ENCODE data around the gene TESMIN. TPM values are rescaled to one million over a fixed set of nuclear protein-coding genes. Genes with fewer than 3 reads are reported as not detected.

The TESMIN gene
- total RNA-seq, 1 experiment from 2014 or later, result 24.8 TPM

DNA sequence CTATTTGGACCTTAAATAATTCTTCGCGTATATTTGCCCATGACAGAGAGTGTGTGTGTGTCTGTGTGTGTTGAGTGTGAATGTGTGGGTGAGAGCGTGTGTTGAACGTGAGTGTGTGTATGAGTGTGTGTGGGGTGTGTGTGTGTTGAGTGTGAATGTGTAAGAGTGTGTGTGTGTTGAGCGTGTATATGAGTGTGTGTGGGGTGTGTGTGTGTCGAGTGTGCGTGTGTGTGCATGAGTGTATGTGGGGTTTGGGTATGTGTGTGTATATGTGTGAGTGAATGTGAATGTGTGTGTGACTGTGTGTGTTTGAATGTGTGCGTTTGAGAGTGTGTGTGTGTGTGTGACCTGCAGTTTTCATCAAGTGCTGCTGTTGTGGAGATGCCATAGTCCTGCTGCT lies 40.2 kb downstream of the TESMIN start:
- Histone ChIP-seq H3K4me2 (ENCODE audit: low read length) (no peak overlapping the region), H3K9me2 (ENCODE audit: insufficient read depth) (no peaks in the 10 kb centered on the region), H2AFZ (ENCODE audit: low read depth, low read length, poor library complexity, severe bottlenecking) (no peak overlapping the region), H3K9me3 (ENCODE audit: control insufficient read depth in 1 of 2, insufficient read depth in 1 of 2, low read depth in 1 of 2, low read length in 2 of 2) (no peaks in the 10 kb centered on the region), H3K4me1 (ENCODE audit: control insufficient read depth in 1 of 2, insufficient read depth in 2 of 2, low read length in 2 of 2) (no peaks in the 10 kb centered on the region), H3K9ac (ENCODE audit: low read length) (no peak overlapping the region), H3K36me3 (ENCODE audit: control insufficient read depth in 1 of 2, insufficient read depth in 2 of 2, low read length in 2 of 2) (no peaks in the 10 kb centered on the region), H3K79me2 (ENCODE audit: insufficient read depth, low read length) (no peaks in the 10 kb centered on the region), H3K4me3 (replicated peaks in 1 of 2; ENCODE audit: low read depth in 1 of 2, low read length in 2 of 2) (no peak overlapping the region), H3K27ac (ENCODE audit: low read depth, low read length) (no peak overlapping the region), H3K27me3 (ENCODE audit: insufficient read depth, low read length) (no peaks in the 10 kb centered on the region), H4K20me1 (ENCODE audit: insufficient read depth) (no peaks in the 10 kb centered on the region)
- RAD21 ChIA-PET (ENCODE audit: low non-redundant PET in 1 of 2, low total read pairs in 2 of 2, uncharacterized antibody in 2 of 2, unreplicated experiment in 2 of 2), result no interaction called here
- ATAC-seq (no peak), DNase-seq (ENCODE audit: low read depth, low spot score) (no peak)
- intact Hi-C loops (cut with micrococcal nuclease), result no loop called here
- TF ChIP-seq CBX3 (IDR thresholded peaks at IDR 0.05; ENCODE audit: low read depth), result no peak
- TF ChIP-seq TCF7L2 (IDR thresholded peaks at IDR 0.05; ENCODE audit: borderline replicate concordance, extremely low read depth, insufficient read depth, insufficient read length), result no peak
- no peak for TF ChIP-seq SIN3A (IDR thresholded peaks at IDR 0.05; ENCODE audit: low read depth)
- no peak for TF ChIP-seq ZFX (IDR thresholded peaks at IDR 0.05)
- no peak for TF ChIP-seq POLR2AphosphoS5 (IDR thresholded peaks at IDR 0.05; ENCODE audit: low read depth, low read length)
- TF ChIP-seq, protein P1, sequence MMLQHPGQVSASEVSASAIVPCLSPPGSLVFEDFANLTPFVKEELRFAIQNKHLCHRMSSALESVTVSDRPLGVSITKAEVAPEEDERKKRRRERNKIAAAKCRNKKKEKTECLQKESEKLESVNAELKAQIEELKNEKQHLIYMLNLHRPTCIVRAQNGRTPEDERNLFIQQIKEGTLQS (IDR thresholded peaks at IDR 0.05), result no peak
- TF ChIP-seq EZH2phosphoT487 (IDR thresholded peaks at IDR 0.05; ENCODE audit: borderline replicate concordance), result no peak
- no peak for TF ChIP-seq JUND (IDR thresholded peaks at IDR 0.05)
- TF ChIP-seq SRF (IDR thresholded peaks at IDR 0.05; ENCODE audit: low read depth), result no peak
- TF ChIP-seq FOSL1 (IDR thresholded peaks at IDR 0.05; ENCODE audit: low read depth), result no peak
- no peak for TF ChIP-seq POLR2A (IDR thresholded peaks at IDR 0.05; ENCODE audit: borderline replicate concordance, extremely low read depth, insufficient read depth, insufficient read length)
- TF ChIP-seq, protein P2, sequence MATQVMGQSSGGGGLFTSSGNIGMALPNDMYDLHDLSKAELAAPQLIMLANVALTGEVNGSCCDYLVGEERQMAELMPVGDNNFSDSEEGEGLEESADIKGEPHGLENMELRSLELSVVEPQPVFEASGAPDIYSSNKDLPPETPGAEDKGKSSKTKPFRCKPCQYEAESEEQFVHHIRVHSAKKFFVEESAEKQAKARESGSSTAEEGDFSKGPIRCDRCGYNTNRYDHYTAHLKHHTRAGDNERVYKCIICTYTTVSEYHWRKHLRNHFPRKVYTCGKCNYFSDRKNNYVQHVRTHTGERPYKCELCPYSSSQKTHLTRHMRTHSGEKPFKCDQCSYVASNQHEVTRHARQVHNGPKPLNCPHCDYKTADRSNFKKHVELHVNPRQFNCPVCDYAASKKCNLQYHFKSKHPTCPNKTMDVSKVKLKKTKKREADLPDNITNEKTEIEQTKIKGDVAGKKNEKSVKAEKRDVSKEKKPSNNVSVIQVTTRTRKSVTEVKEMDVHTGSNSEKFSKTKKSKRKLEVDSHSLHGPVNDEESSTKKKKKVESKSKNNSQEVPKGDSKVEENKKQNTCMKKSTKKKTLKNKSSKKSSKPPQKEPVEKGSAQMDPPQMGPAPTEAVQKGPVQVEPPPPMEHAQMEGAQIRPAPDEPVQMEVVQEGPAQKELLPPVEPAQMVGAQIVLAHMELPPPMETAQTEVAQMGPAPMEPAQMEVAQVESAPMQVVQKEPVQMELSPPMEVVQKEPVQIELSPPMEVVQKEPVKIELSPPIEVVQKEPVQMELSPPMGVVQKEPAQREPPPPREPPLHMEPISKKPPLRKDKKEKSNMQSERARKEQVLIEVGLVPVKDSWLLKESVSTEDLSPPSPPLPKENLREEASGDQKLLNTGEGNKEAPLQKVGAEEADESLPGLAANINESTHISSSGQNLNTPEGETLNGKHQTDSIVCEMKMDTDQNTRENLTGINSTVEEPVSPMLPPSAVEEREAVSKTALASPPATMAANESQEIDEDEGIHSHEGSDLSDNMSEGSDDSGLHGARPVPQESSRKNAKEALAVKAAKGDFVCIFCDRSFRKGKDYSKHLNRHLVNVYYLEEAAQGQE (IDR thresholded peaks at IDR 0.05; ENCODE audit: low read depth), result no peak
- TF ChIP-seq, protein P3, sequence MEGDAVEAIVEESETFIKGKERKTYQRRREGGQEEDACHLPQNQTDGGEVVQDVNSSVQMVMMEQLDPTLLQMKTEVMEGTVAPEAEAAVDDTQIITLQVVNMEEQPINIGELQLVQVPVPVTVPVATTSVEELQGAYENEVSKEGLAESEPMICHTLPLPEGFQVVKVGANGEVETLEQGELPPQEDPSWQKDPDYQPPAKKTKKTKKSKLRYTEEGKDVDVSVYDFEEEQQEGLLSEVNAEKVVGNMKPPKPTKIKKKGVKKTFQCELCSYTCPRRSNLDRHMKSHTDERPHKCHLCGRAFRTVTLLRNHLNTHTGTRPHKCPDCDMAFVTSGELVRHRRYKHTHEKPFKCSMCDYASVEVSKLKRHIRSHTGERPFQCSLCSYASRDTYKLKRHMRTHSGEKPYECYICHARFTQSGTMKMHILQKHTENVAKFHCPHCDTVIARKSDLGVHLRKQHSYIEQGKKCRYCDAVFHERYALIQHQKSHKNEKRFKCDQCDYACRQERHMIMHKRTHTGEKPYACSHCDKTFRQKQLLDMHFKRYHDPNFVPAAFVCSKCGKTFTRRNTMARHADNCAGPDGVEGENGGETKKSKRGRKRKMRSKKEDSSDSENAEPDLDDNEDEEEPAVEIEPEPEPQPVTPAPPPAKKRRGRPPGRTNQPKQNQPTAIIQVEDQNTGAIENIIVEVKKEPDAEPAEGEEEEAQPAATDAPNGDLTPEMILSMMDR (IDR thresholded peaks at IDR 0.05 in 2 of 3, conservative IDR thresholded peaks at IDR 0.05 in 1 of 3; ENCODE audit: borderline replicate concordance in 1 of 3, insufficient read depth in 1 of 3, low read depth in 2 of 3, low read length in 2 of 3), result no peak
- no peak for TF ChIP-seq CEBPB (IDR thresholded peaks at IDR 0.05; ENCODE audit: low read depth)
- TF ChIP-seq EGR1 (IDR thresholded peaks at IDR 0.05; ENCODE audit: low read depth), result no peak
- no peak for TF ChIP-seq MAX (IDR thresholded peaks at IDR 0.05)
- TF ChIP-seq SP1 (IDR thresholded peaks at IDR 0.05; ENCODE audit: low read depth), result no peak
- no peak for TF ChIP-seq RAD21 (IDR thresholded peaks at IDR 0.05; ENCODE audit: low read depth)
- TF ChIP-seq YY1 (IDR thresholded peaks at IDR 0.05; ENCODE audit: extremely low read depth, insufficient replicate concordance, low read depth, low read length), result no peak
- TF ChIP-seq ELF1 (IDR thresholded peaks at IDR 0.05; ENCODE audit: borderline replicate concordance, low read depth), result no peak
- POLR2A ChIA-PET, result no interaction called here
- CTCF ChIA-PET, result no interaction called here
- no TSS peak for BruUV-seq (replicated peaks)
